H1 (cell line): ENCODE data around the gene NRN1L.

ENCODE experiments used
- CTCF ChIP-seq, 3 experiments: IDR thresholded peaks; 1 replicate in 2 of 3; 2 replicates in 1 of 3; pipeline versions ENCODE4 v1.5.1 to v1.6.1; 2011; ENCODE audit warnings: low read length in 3 of 3, mild to moderate bottlenecking in 3 of 3, inconsistent platforms in 2 of 3, low read depth in 1 of 3, moderate library complexity in 1 of 3; ENCODE audit not compliant: insufficient read depth in 1 of 3; ENCODE audit errors: control extremely low read depth in 1 of 3
- JUN ChIP-seq: IDR thresholded peaks from 2 replicates; pipeline ENCODE4 v1.6.1; 2011; ENCODE audit warnings: low read depth, mild to moderate bottlenecking, improper control_type of control experiment, low read length
- MAFK ChIP-seq: IDR thresholded peaks from 2 replicates; pipeline ENCODE4 v1.6.1; 2012; ENCODE audit warnings: low read depth, mild to moderate bottlenecking, improper control_type of control experiment, low read length
- POLR2A ChIP-seq, 2 experiments: IDR thresholded peaks; 1 replicate in 1 of 2; 2 replicates in 1 of 2; pipeline ENCODE4 v1.6.1; 2011; ENCODE audit warnings: low read depth in 2 of 2, low read length in 2 of 2, mild to moderate bottlenecking in 2 of 2; ENCODE audit errors: control extremely low read depth in 1 of 2
- POLR2AphosphoS5 ChIP-seq: IDR thresholded peaks from 2 replicates; pipeline ENCODE4 v1.6.1; 2011; ENCODE audit warnings: low read depth, low read length
- RAD21 ChIP-seq, 2 experiments: IDR thresholded peaks in 1 of 2; conservative IDR thresholded peaks in 1 of 2; 2 replicates each; pipeline ENCODE4 v1.6.1; 2011; ENCODE audit warnings: low read depth in 2 of 2, low read length in 2 of 2, improper control_type of control experiment in 1 of 2, inconsistent platforms in 1 of 2, mild to moderate bottlenecking in 1 of 2, moderate library complexity in 1 of 2

GRCh38 chr16:67897231-67897630 lies 12.5 kb downstream of the NRN1L start:
- TF ChIP-seq POLR2A (IDR thresholded peaks at IDR 0.05; ENCODE audit: control extremely low read depth in 1 of 2, low read depth in 2 of 2, low read length in 2 of 2) (no peak), JUN (no peak), POLR2AphosphoS5 (no peak), MAFK (no peak), CTCF (IDR thresholded peaks at IDR 0.05; ENCODE audit: control extremely low read depth in 1 of 3, insufficient read depth in 1 of 3, low read depth in 1 of 3, low read length in 3 of 3) (no peak), RAD21 (IDR thresholded peaks at IDR 0.05 in 1 of 2, conservative IDR thresholded peaks at IDR 0.05 in 1 of 2; ENCODE audit: low read depth in 2 of 2, low read length in 2 of 2) (no peak)
